HCT116 (cell line): Measurements from ENCODE around the gene TACC2. TPM values are rescaled to one million over a fixed set of nuclear protein-coding genes. Genes with fewer than 3 reads are reported as not detected.

Experiments
- ATAC-seq: fragments of 200-7000 bp; cut with Tn5 transposase; 2 replicates; pipeline ENCODE4 v1.9.1; 2020; ENCODE audit warnings: mild to moderate bottlenecking, moderate library complexity
- BruUV-seq: library from RNA; stranded (reverse); fragments of 400-500 nt; replicated peaks from 2 replicates; lab custom pipeline; 2021; lab: Mats Ljungman, UMichigan
- CTCF ChIA-PET: fragments of 300-600 bp; sonication (Branson Sonifier 250); formaldehyde crosslinking; loops from one replicate; lab custom pipeline; 2021; ENCODE audit warnings: antibody characterized with exemption; lab: Charles Lee
- POLR2A ChIA-PET: fragments of 300-600, 350-600 bp; sonication (Branson Sonifier 250); formaldehyde crosslinking; loops from one replicate; lab custom pipeline; 2021; ENCODE audit warnings: antibody characterized with exemption; lab: Charles Lee
- RAD21 ChIA-PET, 2 experiments: fragments of 300-600 bp; sonication (Branson Sonifier 250); formaldehyde crosslinking; loops; one replicate each; lab custom pipeline; 2023; ENCODE audit warnings: low total read pairs in 2 of 2; ENCODE audit not compliant: uncharacterized antibody in 2 of 2, unreplicated experiment in 2 of 2, low non-redundant PET in 1 of 2; lab: Charles Lee
- DNase-seq: peaks from one replicate; pipeline ENCODE4 v3.0.0-alpha.2; 2010; ENCODE audit warnings: low read depth, low spot score
- H2AFZ ChIP-seq: fragments of 200-600 bp; shearing (Covaris generic), sonication (generic); 2 replicates; pipeline ENCODE4 v1.6.1; 2017; ENCODE audit warnings: low read depth, mixed run types, mixed read lengths, antibody characterized with exemption, low read length; ENCODE audit not compliant: poor library complexity, severe bottlenecking
- H3K27ac ChIP-seq: 2 replicates; pipeline ENCODE4 v1.5.1; 2012; ENCODE audit warnings: low read depth, low read length
- H3K27me3 ChIP-seq: fragments of 200-600 bp; sonication (generic); 2 replicates; pipeline ENCODE4 v1.6.1; 2016; ENCODE audit warnings: mixed run types, low read length, mixed read lengths; ENCODE audit not compliant: insufficient read depth
- H3K36me3 ChIP-seq, 2 experiments: fragments of 200-500 bp in 1 of 2; fragments of 200-600 bp in 1 of 2; sonication (Bioruptor generic) in 1 of 2; sonication (generic) in 1 of 2; 2 replicates each; pipeline versions ENCODE4 v1.5.1 to v1.6.1; 2014 to 2016; ENCODE audit warnings: low read length in 2 of 2, inconsistent platforms in 1 of 2, mixed read lengths in 1 of 2, mixed run types in 1 of 2; ENCODE audit not compliant: insufficient read depth in 2 of 2, control insufficient read depth in 1 of 2
- H3K4me1 ChIP-seq, 2 experiments: fragments of 200-600 bp in 1 of 2; sonication (generic) in 1 of 2; 2 replicates each; pipeline versions ENCODE4 v1.5.1 to v1.6.1; 2012 to 2017; ENCODE audit warnings: low read length in 2 of 2, inconsistent platforms in 1 of 2, mild to moderate bottlenecking in 1 of 2, mixed read lengths in 1 of 2, mixed run types in 1 of 2, moderate library complexity in 1 of 2; ENCODE audit not compliant: insufficient read depth in 2 of 2, control insufficient read depth in 1 of 2
- H3K4me2 ChIP-seq: fragments of 200-600 bp; sonication (generic); 2 replicates; pipeline ENCODE4 v1.6.1; 2017; ENCODE audit warnings: mixed run types, low read length, mixed read lengths
- H3K4me3 ChIP-seq, 2 experiments: fragments of 200-600 bp in 1 of 2; sonication (generic) in 1 of 2; replicated peaks in 1 of 2; 2 replicates each; pipeline ENCODE4 v1.5.1; 2011 to 2016; ENCODE audit warnings: low read length in 2 of 2, control low read depth in 1 of 2, low read depth in 1 of 2, mild to moderate bottlenecking in 1 of 2, mixed read lengths in 1 of 2, mixed run types in 1 of 2
- H3K79me2 ChIP-seq: fragments of 200-600 bp; sonication (generic); 2 replicates; pipeline ENCODE4 v1.6.1; 2017; ENCODE audit warnings: mild to moderate bottlenecking, mixed run types, low read length, moderate library complexity, mixed read lengths; ENCODE audit not compliant: insufficient read depth
- H3K9ac ChIP-seq: fragments of 200-600 bp; sonication (generic); 2 replicates; pipeline ENCODE4 v1.6.1; 2016; ENCODE audit warnings: low read length, mixed read lengths
- H3K9me2 ChIP-seq: fragments of 200-600 bp; sonication (generic), shearing (Covaris generic); 2 replicates; pipeline ENCODE4 v1.6.1; 2017; ENCODE audit warnings: mixed run types, mild to moderate bottlenecking, moderate library complexity; ENCODE audit not compliant: insufficient read depth
- H3K9me3 ChIP-seq, 2 experiments: fragments of 200-500 bp in 1 of 2; fragments of 200-600 bp in 1 of 2; sonication (Bioruptor generic) in 1 of 2; sonication (generic) in 1 of 2; 2 replicates each; pipeline ENCODE4 v1.6.1; 2014 to 2017; ENCODE audit warnings: low read length in 2 of 2, mixed read lengths in 2 of 2, inconsistent platforms in 1 of 2, low read depth in 1 of 2, mild to moderate bottlenecking in 1 of 2, mixed run types in 1 of 2, moderate library complexity in 1 of 2; ENCODE audit not compliant: control insufficient read depth in 1 of 2, insufficient read depth in 1 of 2
- H4K20me1 ChIP-seq: fragments of 200-600 bp; sonication (generic), shearing (Covaris generic); 2 replicates; pipeline ENCODE4 v1.6.1; 2017; ENCODE audit warnings: mixed run types, mild to moderate bottlenecking, moderate library complexity; ENCODE audit not compliant: insufficient read depth
- ATF3 ChIP-seq: IDR thresholded peaks from 2 replicates; pipeline ENCODE4 v1.6.1; 2012
- POLR2AphosphoS5 ChIP-seq: IDR thresholded peaks from 2 replicates; pipeline ENCODE4 v1.6.1; 2011; ENCODE audit warnings: mild to moderate bottlenecking, low read depth, low read length, moderate library complexity
- SIN3A ChIP-seq: IDR thresholded peaks from 2 replicates; pipeline ENCODE4 v1.6.1; 2012; ENCODE audit warnings: low read depth
- SP1 ChIP-seq: IDR thresholded peaks from 2 replicates; pipeline ENCODE4 v1.6.1; 2012; ENCODE audit warnings: low read depth
- SRF ChIP-seq: IDR thresholded peaks from 2 replicates; pipeline ENCODE4 v1.6.1; 2012; ENCODE audit warnings: low read depth
- TCF7L2 ChIP-seq: IDR thresholded peaks from 2 replicates; pipeline ENCODE4 v1.7.0; 2011; ENCODE audit warnings: borderline replicate concordance, inconsistent platforms; ENCODE audit not compliant: insufficient read depth, insufficient read length; ENCODE audit errors: extremely low read depth
- YY1 ChIP-seq: IDR thresholded peaks from 2 replicates; pipeline ENCODE4 v1.6.1; 2011; ENCODE audit warnings: low read length, low read depth, moderate library complexity, mild to moderate bottlenecking; ENCODE audit not compliant: insufficient replicate concordance; ENCODE audit errors: extremely low read depth
- ZBTB33 ChIP-seq: IDR thresholded peaks from 2 replicates; pipeline ENCODE4 v1.6.1; 2011; ENCODE audit warnings: mild to moderate bottlenecking, low read length, moderate library complexity; ENCODE audit not compliant: insufficient replicate concordance; ENCODE audit errors: extremely low read depth
- intact Hi-C: fragments of 100-400 bp; cut with micrococcal nuclease; formaldehyde crosslinking; loops from 2 replicates; pipeline ENCODE4 v1.10.0; 2022
- total RNA-seq: library from RNA; stranded (reverse); gene quantifications from one replicate; pipeline ENCODE4 v1.2.1, GENCODE V29; 2021; ENCODE audit not compliant: unreplicated experiment

Gene TACC2
- total RNA-seq, 1 experiment from 2014 or later, result 38.6 TPM

GRCh38 chr10:122245897-122246296 lies 256.9 kb downstream of the TACC2 start:
- intact Hi-C loops, result no loop called here
- Histone ChIP-seq H3K4me1 (no peaks in the 10 kb centered on the region), H3K27ac (no peak overlapping the region), H3K4me2 (no peak overlapping the region), H3K36me3 (peaks cover 0 to under 1% of the 10 kb centered on the region in 2 experiments; a peak in 1 of 4 replicates), H3K9me2 (no peaks in the 10 kb centered on the region), H3K4me3 (no peak overlapping the region), H3K79me2 (no peaks in the 10 kb centered on the region), H3K9me3 (no peaks in the 10 kb centered on the region), H3K27me3 (no peaks in the 10 kb centered on the region), H4K20me1 (no peaks in the 10 kb centered on the region), H3K9ac (no peak overlapping the region), H2AFZ (no peak overlapping the region)
- BruUV-seq, result no TSS peak
- POLR2A ChIA-PET, result no interaction called here
- CTCF ChIA-PET, result no interaction called here
- no peak for DNase-seq
- RAD21 ChIA-PET, result no interaction called here
- ATAC-seq, result no peak
- TF ChIP-seq SRF (no peak), YY1 (no peak), ZBTB33 (no peak), TCF7L2 (no peak), SIN3A (no peak), POLR2AphosphoS5 (no peak), ATF3 (no peak), SP1 (no peak)
